Measurements from ENCODE around the gene OPHN1.
"Not testable (repeated sequence)": the region's sequence is repeated elsewhere in the genome, so short reads cannot be mapped to it uniquely, and the experiment has no call there.

The OPHN1 gene

DNA sequence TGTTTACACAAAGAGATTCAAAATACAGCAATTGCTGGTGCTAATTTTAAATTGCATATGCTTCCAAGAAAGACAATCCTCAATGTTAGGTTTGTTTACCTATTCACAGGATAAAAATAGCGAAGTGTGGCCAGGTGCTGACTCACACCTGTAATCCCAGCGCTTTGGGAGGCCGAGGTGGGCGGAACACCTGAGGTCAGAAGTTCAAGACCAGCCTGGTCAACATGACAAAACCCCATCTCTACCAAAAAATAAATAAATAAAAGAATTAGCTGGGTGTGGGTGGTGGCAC lies 77.7 kb downstream of the OPHN1 start:
- DNase-seq, result no peak

DNA sequence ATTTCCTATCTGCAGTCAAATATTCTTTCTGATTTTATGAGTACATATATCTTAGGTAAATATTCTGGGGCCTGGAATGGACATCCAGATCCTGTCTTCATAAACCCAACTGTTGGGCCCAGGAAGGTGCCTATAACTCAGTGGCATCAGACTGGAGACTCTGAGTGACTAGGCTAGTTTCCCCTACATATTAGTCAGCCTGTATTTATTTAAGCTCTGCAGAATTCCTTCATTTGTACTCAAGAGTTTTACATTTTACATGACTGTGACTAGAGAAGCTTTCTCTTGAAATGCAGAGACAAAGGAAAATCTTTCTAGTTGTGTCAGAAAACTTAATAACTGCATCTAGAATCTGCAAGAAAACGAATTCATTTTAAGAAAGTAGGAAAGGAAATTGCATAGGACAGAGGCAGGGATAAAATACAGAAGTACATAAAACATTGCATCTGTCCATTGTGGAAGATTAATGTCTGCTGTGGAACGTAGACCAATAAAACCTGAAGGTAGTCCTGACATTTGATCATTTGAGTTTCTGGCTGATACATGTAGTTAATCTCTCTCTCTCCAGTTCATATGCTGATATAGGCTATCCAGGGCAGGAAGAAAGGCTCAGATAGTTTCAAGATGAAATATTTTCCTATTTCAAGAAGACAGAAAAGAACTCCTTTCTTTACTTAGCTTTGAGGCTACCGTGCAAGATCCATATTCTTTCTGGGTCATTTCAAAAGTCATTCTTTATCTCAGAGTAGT lies 78.2 kb downstream of the OPHN1 start:
- no peak for DNase-seq

GRCh38 chrX:68345025-68345424 lies 88.3 kb downstream of the OPHN1 start:
- peak; percentile 27 for DNase-seq

GRCh38 chrX:68343551-68343950 lies 89.7 kb downstream of the OPHN1 start:
- DNase-seq, result no peak

DNA sequence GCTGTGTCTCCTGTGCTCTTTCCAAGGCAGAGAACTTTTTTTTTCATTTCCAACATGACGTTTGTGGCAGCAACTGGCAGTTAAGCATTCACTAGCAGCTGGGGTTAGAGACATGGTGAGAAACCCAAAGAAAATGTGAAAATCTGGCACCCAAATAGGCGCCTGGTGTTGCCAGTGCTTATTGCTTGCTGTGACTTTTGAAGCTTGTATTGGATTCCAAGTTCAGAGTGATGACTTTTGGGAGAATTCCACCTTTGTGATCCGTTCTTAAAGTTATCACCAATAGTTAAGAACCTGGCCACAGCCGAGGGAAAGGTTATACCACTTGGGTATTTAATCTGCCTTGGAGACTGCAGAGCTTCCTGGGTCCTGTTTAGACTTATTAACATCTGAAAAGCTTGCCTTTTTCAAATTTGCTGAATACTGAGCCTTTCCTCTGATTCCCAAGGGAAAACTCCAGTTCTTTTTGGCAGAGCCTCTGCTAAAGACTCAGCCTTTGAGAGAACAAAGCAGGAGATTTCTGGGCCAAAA lies 101.0 kb downstream of the OPHN1 start:
- no peak for DNase-seq

GRCh38 chrX:68326841-68327240 lies 106.5 kb downstream of the OPHN1 start:
- DNase-seq, result not testable (repeated sequence)

GRCh38 chrX:68307769-68308168 lies 125.5 kb downstream of the OPHN1 start:
- no peak for DNase-seq

- no peak for DNase-seq
Measured at GRCh38 chrX:68304602-68305001, 128.7 kb downstream of the OPHN1 start.

- no peak for DNase-seq
Measured at GRCh38 chrX:68299898-68300297, 133.4 kb downstream of the OPHN1 start.

- no peak for DNase-seq
Measured at GRCh38 chrX:68292471-68292870, 140.8 kb downstream of the OPHN1 start.

- no peak for DNase-seq
Measured at GRCh38 chrX:68288127-68288526, 145.2 kb downstream of the OPHN1 start.

- no peak for DNase-seq
Measured at GRCh38 chrX:68287419-68287818, 145.9 kb downstream of the OPHN1 start.

DNA sequence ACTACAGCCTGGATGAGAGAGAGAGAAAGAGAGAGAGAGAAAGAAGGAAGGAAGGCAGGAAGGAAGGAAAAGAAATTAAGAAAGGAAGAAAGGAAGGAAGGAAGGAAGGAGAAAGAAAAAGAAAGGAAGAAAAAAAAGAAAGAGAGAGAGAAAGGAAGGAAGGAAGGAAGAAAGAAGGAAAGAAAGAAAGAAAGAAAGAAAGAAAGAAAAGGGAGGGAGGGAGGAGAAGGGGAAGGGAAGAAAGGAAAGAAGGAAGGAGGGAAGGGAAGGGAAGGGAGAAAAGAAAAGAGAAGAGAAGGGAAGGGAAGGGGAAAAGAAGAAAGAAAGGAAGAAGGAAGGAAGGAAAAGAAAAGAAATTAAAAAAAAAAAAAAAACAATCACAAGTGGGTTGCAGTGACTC lies 146.3 kb downstream of the OPHN1 start:
- DNase-seq, result no peak

DNA sequence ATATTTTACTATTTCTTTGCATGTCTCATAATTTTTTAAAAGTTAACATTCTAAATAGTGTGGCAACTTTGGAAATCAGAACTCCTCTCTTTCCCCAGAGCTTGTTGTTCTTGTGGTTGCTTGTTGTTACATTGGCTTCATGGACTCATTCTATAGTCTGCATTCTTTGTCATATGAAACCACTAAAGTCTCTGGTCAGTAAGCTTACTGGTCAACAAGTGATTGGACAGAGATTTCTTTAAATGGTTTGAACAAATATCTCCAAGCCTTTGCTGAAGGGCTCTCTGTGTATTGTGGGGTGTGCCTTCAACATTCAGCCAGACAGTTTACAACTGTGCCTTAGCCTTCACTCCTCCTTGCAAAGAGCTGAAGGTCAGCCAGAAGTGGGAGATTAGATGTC lies 147.2 kb downstream of the OPHN1 start:
- no peak for DNase-seq

GRCh38 chrX:68284281-68284904 lies 148.9 kb downstream of the OPHN1 start:
- no peak for DNase-seq

DNA sequence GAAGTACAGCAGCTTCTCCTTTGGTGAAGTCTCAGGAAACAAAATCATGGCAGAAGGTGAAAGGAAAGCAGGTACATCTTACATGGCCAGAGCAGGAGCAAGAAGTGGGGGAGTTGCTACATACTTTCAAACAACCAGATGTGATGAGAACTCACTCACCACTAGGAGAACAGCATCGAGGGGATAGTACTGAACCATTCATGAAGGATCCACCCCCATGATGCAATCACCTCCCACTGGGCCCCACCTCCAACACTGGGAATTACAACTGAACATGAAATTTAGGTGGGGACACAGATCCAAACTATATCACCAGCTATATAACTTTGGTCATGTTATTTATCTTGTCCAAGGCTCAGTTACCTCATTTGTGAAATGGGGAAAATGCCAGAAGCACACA lies 159.4 kb downstream of the OPHN1 start:
- no peak for DNase-seq

DNA sequence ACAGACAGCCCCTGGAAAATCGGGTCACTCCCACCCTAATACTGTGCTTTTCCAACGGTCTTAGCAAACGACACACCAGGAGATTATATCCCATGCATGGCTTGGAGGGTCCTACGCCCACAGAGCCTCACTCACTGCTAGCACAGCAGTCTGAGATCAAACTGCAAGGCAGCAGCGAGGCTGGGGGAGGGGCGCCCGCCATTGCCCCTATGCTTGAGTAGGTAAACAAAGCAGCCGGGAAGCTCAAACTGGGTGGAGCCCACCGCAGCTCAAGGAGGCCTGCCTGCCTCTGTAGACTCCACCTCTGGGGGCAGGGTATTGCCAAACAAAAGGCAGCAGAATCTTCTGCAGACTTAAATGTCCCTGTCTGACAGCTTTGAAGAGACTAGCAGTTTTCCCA lies 168.5 kb downstream of the OPHN1 start:
- not testable (repeated sequence) for DNase-seq

DNA sequence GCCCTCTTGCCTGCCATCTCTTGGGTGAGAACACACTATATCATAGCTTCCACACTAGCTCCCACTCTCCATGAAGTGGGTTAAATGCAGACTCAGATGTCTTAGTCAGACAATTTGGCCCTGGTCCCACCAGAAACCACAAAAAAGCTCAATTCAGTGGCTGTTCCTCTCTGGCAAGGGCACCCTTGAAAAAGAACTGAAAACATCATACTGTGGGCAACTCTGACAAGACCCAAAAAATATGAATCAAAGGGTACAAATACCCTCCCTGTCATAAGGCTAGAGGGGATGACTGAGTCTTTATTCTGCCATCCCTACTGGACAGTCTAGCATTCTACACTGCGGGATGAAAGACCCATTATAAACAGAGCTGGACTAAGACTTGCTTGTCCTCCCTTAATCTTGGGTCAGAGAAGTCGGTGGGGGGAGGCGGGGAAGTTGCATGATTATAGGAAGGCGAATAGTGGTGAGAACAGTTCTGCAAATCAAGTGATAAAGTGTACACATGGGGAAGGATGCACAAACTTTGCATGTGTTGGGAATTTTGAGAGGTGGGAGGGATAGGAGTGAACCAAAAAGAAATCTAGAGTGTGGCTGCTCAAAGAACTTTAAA lies 172.1 kb downstream of the OPHN1 start:
- peak; percentile 2 for DNase-seq

GRCh38 chrX:68256990-68257389 lies 176.3 kb downstream of the OPHN1 start:
- no peak for DNase-seq

DNA sequence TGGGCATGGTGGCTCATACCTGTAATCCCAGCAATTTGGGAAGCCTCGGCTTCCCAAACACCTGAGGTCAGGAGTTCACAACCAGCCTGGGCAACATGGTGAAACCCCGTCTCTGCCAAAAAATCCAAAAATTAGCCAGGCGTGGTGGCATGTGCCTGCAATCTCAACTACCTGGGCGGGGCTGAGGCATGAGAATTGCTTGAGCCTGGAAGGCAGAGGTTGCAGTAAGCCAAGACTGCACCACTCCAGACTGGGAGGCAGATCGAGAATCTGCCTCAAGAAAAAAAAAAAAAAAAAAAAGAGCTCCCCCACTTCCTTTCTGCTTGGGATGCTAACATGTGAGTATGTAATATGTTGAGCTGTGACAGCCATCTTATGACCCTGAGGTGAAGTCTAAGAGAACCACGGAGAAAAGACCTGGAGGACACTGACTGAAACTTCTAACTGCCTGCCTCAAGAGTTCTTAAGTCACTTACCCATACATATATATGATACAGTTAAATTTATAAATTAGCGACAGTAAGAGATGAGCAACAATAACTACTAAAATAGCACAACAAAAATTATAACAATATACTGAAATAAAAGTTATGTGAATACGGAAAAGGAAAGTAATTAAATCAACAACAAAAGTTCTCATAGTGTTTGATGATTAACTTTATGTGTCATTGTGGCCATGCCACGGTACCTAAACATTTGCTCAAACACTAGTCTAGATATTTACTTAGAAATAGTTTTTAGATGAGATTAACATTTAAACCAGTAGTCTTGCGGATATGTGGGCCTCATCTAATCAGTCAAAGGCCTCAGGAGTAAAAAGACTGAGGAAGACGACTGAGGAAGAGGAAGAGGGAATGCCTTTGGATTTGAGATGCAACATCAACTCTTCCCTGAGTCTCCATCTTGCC lies 178.3 kb downstream of the OPHN1 start:
- no peak for DNase-seq

DNA sequence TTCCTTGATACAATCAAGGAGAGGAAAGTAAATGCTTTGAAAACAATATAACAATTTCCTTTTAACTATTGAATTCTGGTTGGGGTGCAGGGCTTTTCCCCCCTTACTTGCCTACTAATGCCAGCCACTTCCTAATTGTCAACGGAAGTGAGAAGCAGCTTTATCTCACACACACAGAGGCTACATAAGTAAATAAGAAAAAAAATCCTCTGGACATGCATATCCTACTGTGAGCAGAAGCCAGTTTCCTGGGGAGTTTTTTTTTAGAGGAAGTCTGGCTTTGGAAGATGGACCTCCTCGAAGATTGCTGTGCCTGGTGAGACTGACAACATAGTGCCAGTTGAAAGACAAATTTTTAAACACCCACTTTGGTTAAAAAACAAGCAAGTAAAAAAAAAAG lies 180.6 kb downstream of the OPHN1 start:
- DNase-seq, result no peak

DNA sequence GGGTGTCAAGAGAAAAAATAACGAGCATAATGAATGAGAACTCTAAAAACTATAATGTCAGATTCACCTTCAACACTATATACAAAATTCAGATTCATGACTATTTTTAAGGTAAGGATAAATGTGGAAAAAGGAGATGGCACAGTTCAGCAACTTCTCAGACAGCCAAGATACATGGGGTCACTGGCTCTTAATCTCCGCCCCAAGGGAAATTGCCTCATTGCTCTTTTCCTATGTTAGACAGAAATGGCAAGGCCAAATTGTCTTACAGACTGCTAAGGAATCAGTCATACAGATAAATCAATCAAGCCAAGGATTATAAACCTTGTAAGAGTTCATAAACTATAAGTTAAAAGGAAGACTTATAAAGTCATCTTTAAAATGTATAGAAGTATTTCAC lies 183.4 kb downstream of the OPHN1 start:
- DNase-seq, result no peak

DNA sequence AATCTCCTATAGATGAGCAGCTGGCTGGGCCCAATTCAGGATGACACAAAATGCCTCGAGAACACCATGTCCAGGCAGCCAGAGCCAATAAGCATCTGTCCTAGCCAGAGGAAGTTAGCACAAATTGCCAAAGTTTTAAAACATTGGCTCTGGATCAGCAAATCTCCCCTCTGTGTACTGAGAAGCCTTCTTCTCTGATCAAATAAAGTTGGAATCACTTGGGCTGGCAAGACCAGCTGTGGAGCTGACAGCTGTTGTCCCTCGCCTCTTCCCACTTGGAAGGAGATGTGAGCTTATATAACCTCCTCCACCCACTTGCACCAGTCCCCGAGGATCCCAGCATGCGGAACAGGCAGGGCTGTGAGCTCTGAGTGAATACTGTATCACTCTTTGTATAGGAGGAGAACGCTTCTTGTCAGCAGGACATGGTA lies 183.9 kb downstream of the OPHN1 start:
- DNase-seq, result no peak
